ENCODE data around the gene FOXO1.
A peak's percentile ranks its signal among the peaks of the same experiment; 100 is the strongest.
"Not testable (repeated sequence)": the region's sequence is repeated elsewhere in the genome, so short reads cannot be mapped to it uniquely, and the experiment has no call there.

FOXO1 gene

GRCh38 chr13:40666045-40666932 is at the start of gene FOXO1:
FOXO1 (minus strand) TSS chr13:40666641; CDS start chr13:40666212, 429 bp downstream.
- DNase-seq, result peak; percentile 65 to 93 (median 76)

GRCh38 chr13:40714433-40714832 is 48.0 kb upstream of the FOXO1 start:
- not testable (repeated sequence) for DNase-seq

DNA sequence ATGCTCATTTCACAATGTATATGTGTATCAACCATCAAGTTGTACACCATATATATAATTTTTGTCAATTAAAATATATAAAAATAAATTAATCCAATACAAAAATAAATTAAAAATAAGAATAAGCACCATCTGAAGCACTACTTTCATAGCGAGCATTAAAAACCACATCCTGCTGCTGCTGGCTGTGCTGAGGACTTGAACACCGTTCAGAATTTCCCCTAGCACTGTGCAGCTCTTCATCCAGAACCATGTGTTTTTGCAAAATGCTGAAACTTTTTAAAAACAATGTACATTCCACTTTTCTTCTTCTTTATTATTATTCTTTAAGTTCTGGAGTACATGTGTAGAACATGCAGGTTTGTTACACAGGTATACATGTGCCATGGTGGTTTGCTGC is 40.0 kb upstream of the FOXO1 start:
- DNase-seq, result no peak

- DNase-seq, result no peak
Observed at GRCh38 chr13:40697711-40698110, 31.3 kb upstream of the FOXO1 start.

- no peak for DNase-seq
Observed at GRCh38 chr13:40694426-40694825, 28.0 kb upstream of the FOXO1 start.

GRCh38 chr13:40692946-40693345 is 26.5 kb upstream of the FOXO1 start:
- DNase-seq, result no peak

DNA sequence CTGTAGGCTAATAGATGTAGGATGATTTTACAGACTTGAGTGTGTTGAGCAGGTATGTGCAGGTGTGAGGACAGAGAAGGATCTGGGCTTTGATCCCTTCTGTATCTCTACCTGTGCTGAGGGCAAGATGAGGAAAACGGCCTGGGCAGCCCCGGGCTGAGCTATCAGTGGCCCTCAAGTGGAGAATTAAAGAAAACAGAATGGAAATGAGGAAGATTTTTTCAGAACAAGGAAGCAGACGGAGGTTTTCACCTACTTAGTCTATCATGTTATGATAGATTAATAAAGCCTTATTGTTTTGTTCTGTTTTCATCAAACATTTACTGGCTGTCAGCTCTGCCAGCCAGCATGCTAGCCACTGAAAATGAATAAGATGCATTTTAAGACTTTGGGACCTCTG is 22.3 kb upstream of the FOXO1 start:
- no peak for DNase-seq

DNA sequence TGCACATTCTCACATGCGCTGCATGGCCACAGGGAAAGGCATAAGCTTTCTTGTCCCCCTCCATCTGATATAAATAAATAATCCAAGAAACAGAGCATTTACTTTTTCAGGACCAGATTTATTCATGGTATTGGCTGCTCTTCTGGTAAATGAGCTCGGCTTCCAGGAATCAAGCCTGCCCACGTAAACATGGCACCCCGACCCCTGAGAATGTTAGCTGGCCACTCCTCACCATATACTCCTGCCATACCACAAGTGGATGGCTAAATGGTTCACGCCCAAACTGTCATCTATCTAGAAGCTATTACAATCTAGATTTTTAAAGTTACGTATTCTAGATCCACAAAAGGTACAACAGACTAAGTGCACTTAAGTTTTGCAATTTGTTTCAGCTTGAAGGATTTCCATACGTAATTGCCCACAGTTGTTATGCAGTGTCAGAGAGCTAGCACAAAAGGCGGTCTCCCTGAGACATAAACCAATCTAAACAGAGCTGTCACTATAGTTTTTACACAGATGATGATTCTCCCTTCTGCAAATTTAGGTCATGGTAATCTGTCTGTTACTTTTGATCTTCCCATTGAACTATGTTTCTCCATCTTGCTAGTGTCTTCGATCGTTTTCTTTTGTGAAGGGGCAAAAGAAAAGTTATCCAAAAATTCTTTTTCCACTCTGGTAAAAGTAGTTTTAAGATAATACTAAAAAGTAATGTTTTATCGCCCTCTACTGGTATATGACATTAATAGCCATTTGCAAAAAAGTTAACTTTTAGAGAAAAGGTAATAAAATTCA is 16.2 kb upstream of the FOXO1 start:
- DNase-seq, result no peak

DNA sequence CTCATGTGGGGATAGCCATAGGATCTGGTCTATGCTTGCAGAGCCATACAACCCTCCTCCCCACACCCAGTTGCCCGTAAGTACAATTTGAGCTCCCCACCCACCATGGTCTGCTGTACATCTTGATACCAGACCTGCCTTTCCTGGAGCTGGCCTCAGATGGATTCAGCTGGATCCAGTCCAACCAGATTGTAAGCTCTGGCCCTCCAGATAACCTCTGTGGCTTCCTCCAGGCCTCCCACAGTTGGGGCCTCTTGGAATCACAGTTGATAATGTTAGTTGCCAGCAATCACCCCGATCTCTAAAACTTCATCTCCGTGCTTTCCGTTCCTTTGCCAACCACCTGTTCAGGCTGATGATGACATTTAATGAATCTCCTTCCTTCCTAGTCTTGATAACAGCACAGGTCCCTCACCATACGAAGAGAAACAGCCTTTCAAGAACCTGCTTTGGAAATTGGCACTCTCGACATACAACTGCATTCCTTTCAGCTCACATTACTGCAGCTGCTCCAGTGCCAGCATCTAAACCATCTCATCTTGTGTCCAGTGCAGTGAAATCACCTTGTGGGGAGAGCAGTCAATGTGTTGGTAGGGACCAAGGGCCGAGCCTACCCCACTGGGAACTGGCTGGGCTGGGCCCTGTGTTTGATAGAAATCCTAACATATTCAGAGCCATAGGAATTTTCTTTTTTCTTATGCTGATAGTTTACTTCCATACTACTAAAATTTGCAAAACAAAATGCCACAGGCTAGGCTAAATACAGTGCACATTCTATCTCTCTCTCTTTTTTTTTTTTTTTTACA is 15.1 kb upstream of the FOXO1 start:
- DNase-seq, result no peak

- no peak for DNase-seq
Observed at GRCh38 chr13:40680659-40681323, 14.3 kb upstream of the FOXO1 start.

- DNase-seq, result no peak
Observed at GRCh38 chr13:40679480-40679985, 13.1 kb upstream of the FOXO1 start.

DNA sequence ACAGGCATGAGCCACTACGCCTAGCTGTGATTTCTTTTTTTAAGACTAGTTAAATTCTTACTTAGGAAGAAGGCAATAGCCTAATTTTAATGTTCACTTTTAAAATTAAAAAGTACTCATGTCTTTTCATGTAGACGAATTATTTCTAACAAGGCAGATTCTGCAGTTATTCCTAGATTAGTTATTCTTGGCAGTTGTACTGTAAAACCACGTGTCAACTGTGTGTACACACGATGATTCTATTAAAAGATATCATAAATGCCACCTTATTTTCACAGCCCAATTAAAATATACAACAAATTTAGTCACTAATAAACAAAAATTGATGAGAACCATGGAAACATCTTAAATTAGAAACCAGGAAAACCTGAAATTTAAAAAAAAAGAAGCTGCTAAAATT is 10.6 kb upstream of the FOXO1 start:
- DNase-seq, result no peak

DNA sequence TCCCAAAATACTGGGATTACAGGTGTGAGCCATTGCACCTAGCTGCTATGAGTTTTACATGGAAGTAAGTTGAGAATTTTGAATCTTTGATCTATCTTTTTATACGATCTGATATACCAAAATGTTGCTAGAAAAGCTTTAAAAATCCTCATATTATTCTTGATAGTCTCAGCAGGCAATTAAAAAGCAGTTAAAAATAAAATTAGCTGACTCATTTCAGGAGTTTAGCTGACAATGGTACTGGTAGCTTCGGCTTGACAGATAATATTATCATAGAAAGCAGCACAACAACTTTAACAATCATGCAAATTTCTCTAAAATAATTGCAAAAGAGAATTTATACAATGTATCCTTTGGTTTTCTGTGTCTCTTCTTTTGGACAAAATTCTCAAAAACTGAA is 9.6 kb upstream of the FOXO1 start:
- no peak for DNase-seq

GRCh38 chr13:40673414-40673813 is 7.0 kb upstream of the FOXO1 start:
- no peak for DNase-seq

GRCh38 chr13:40672765-40673397 is 6.4 kb upstream of the FOXO1 start:
- no peak for DNase-seq

- no peak for DNase-seq
Observed at GRCh38 chr13:40671956-40672764, 5.7 kb upstream of the FOXO1 start.

DNA sequence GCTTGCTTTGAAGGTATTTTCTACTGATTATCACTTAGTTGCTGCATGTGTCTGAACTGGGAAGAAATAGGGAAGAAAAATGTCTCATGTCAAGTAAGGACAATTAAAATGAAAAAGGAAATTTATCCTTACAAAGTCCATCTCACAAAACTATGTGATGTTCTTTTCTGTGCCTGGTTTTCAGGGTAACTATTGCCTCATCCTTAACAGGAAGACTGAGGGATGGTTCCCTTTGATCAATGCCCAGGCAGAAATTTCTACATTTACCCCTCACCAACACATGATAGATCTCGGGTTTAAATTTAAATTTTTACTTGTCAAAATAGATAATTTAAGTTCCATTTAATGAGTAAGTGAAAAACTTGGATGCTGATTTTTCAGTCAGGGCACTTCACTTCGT is 3.9 kb upstream of the FOXO1 start:
- no peak for DNase-seq

GRCh38 chr13:40668335-40668734 is 1.9 kb upstream of the FOXO1 start:
- DNase-seq, result no peak

DNA sequence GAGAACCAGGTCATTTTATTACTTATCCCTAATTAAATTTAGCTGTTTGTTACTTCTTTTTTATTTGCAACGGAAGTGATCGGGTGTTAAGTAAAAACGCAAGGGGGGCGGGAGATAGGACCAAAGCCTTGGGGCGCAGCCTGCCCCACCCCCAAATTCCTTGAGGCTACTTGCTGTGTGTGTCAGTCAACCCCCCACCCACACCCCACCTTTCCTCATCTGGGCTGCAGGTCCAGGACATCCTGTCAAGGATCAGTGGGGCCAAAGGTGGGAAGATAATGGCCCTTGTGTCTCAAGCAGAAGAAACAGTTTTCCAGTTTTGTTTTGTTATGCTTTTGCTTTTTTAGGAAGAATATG is 1.2 kb upstream of the FOXO1 start:
- DNase-seq, result no peak

DNA sequence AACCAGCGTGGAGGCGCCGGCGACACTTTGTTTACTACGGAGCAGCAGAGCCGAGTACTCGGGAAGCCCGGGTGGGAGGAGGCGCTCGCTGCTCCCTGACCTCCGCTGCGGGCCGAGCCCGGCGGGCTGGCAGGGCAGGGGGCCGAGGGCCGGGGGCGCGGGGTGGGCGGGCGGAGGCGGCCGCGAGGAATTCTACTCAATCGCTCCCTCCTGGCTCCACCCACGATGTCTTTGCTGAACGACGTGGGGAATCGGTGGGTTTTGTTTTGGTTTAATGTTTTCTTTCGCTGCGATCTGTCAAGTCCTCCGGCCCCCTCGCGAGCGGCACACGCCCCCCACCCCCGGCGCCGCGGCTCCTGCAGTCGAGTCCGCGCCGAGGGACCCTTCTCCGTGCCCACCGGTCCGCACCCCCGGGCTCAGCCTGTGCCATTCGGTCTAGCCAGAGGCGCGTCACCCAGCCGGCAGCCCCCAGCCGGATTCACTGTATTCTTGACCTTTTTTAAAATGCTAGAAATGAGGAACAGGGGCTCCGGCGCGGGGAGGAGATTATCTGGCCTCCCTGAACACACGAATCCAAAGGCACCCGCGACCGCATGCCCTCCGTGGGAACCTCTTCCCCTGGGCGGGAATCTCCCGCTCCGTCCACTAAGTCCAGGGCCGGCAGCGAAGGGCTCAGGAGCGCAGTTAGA is 636 bp upstream of the FOXO1 start:
- DNase-seq, result peak in 2 of 4 experiments; percentile 4 to 61
